Measurements from ENCODE around the gene HIC2. TPM values are rescaled to one million over a fixed set of nuclear protein-coding genes. Genes with fewer than 3 reads are reported as not detected.
"Not testable (repeated sequence)": the region's sequence is repeated elsewhere in the genome, so short reads cannot be mapped to it uniquely, and the experiment has no call there.

HIC2 gene
- total and polyA plus RNA-seq, 2 experiments from 2014 or later = 0.34 to 1.7 TPM

- H3K4me3 ChIP-seq; H3K4me1 ChIP-seq (ENCODE audit: insufficient read depth); H3K9me3 ChIP-seq (ENCODE audit: low read depth); H4K20me1 ChIP-seq (ENCODE audit: insufficient read depth); H3K36me3 ChIP-seq (ENCODE audit: low read depth); H2AFZ ChIP-seq; in situ Hi-C loops (cut with MboI); H3K79me2 ChIP-seq (ENCODE audit: insufficient read depth); DNase-seq; H3F3A ChIP-seq (ENCODE audit: insufficient read depth); H3K9me2 ChIP-seq (ENCODE audit: insufficient read depth); H3K27me3 ChIP-seq (replicated peaks; ENCODE audit: insufficient read depth): not testable (repeated sequence)
- peak overlapping the region; percentile 71 for H3K27ac ChIP-seq
- peak overlapping the region; percentile 55; the same call in 1 of the 2 replicates for H3K9ac ChIP-seq
- H3K4me2 ChIP-seq (ENCODE audit: unreplicated experiment) = peak overlapping the region; percentile 58
- 22 to 24% methylated on average over 5 of the region's 15 CpGs for WGBS, 2 experiments (ENCODE audit: low coverage in 1 of 2, low lambda C conversion rate in 2 of 2, missing lambda C conversion rate in 2 of 2)
Measured at GRCh38 chr22:21418974-21419638, 1.9 kb downstream of the HIC2 start.

DNA sequence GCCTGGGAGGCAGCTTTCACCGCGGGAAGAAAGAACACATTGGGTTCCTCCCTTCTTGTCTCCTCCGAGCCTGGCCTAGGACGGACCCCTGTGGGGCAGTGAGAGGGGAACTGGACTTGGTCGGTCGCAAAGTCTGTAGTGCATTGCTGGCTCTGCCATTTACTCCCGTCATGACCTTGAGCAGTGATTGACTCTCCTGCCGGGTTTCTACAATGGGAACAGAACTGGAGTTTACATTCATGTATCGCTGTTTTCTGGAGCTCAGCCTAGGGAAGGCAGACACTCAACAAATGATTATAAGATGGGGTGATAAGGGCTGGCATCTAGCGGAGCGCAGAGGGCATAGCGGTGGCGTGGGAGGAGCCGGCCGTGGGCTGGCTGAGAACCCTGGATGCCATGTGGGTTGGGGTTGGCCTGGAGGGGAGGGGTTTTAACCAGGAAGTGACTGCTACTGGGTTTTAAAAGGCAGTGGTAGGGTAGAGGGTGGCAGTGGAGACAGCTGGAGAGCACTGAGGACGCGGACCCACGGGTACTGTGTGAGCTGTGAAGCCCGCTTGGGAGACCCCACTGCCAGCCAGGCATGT lies 3.1 kb downstream of the HIC2 start:
- in situ Hi-C loops (cut with MboI); H3K79me2 ChIP-seq (ENCODE audit: insufficient read depth); H2AFZ ChIP-seq; H3K27me3 ChIP-seq (replicated peaks; ENCODE audit: insufficient read depth); H4K20me1 ChIP-seq (ENCODE audit: insufficient read depth); H3K36me3 ChIP-seq (ENCODE audit: low read depth); H3K9me3 ChIP-seq (ENCODE audit: low read depth); H3K4me3 ChIP-seq; H3F3A ChIP-seq (ENCODE audit: insufficient read depth); H3K9ac ChIP-seq; H3K9me2 ChIP-seq (ENCODE audit: insufficient read depth); H3K4me2 ChIP-seq (ENCODE audit: unreplicated experiment); H3K27ac ChIP-seq; DNase-seq; H3K4me1 ChIP-seq (ENCODE audit: insufficient read depth): not testable (repeated sequence)
- WGBS, 2 experiments (ENCODE audit: low coverage in 1 of 2, low lambda C conversion rate in 2 of 2, missing lambda C conversion rate in 2 of 2) = 89 to 91% methylated on average over 6 to 9 of the region's 19 CpGs

- H2AFZ ChIP-seq; H3K27me3 ChIP-seq (replicated peaks; ENCODE audit: insufficient read depth); in situ Hi-C loops (cut with MboI); H3K9me2 ChIP-seq (ENCODE audit: insufficient read depth); DNase-seq; H3K4me1 ChIP-seq (ENCODE audit: insufficient read depth); H3K36me3 ChIP-seq (ENCODE audit: low read depth); H3F3A ChIP-seq (ENCODE audit: insufficient read depth); H3K27ac ChIP-seq; H3K9me3 ChIP-seq (ENCODE audit: low read depth); H3K4me3 ChIP-seq; H3K79me2 ChIP-seq (ENCODE audit: insufficient read depth); H3K9ac ChIP-seq; H3K4me2 ChIP-seq (ENCODE audit: unreplicated experiment); H4K20me1 ChIP-seq (ENCODE audit: insufficient read depth): not testable (repeated sequence)
- WGBS, 2 experiments (ENCODE audit: low coverage in 1 of 2, low lambda C conversion rate in 2 of 2, missing lambda C conversion rate in 2 of 2) = no CpG with 5 or more reads among the region's 12 CpGs
Measured at GRCh38 chr22:21424084-21424709, 7.0 kb downstream of the HIC2 start.

DNA sequence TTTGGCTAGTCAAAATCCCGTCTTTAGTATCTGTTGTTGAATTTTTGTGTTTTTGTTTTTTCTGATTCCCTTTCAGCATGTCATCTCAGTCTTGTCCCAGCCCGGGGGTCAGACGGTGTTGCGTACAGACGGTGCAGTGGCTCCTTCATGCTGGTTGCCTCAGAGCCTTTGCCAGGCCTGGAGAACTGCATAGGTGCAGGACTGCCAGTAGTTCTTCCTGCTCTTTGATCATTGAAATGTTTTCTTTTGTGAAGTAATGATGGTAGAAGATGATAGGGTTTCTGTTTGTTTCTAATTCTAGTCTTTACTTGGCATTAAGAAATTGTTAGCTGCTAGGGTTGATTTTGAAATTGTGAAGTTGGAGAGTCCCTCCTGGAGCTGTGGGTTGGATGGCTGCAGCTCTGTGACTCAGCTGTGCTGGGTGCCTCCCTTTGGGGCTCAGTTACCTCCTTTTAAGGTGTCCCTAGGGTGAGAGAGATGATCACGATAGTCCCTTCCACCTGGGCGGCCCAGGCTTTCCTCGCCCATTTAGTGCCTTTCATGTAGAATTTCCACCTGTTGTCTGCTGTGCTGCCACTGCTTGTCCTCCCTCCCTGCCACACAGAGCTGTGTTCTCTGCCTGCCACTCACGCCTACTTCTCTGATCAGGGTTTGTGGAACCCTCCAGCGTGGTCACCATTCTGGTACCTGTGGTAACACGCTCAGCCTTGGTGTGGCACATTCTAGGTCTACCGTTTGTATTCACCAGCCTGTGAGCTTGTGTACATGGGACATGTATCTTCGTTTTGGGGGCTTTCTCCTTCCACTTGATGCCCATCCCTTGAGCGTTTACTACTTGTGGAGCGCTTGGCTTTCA lies 17.4 kb downstream of the HIC2 start:
- H3K4me1 ChIP-seq (ENCODE audit: insufficient read depth); H3K79me2 ChIP-seq (ENCODE audit: insufficient read depth); H3K27me3 ChIP-seq (replicated peaks; ENCODE audit: insufficient read depth); H3K27ac ChIP-seq; H4K20me1 ChIP-seq (ENCODE audit: insufficient read depth); H3F3A ChIP-seq (ENCODE audit: insufficient read depth); in situ Hi-C loops (cut with MboI); H3K36me3 ChIP-seq (ENCODE audit: low read depth); H3K9ac ChIP-seq; H2AFZ ChIP-seq; DNase-seq; H3K9me3 ChIP-seq (ENCODE audit: low read depth); H3K9me2 ChIP-seq (ENCODE audit: insufficient read depth); H3K4me3 ChIP-seq; H3K4me2 ChIP-seq (ENCODE audit: unreplicated experiment): not testable (repeated sequence)
- no CpG with 5 or more reads among the region's 15 CpGs for WGBS, 2 experiments (ENCODE audit: low coverage in 1 of 2, low lambda C conversion rate in 2 of 2, missing lambda C conversion rate in 2 of 2)

- H3K9me2 ChIP-seq (ENCODE audit: insufficient read depth); DNase-seq; H3K9me3 ChIP-seq (ENCODE audit: low read depth); H3K4me3 ChIP-seq; H3F3A ChIP-seq (ENCODE audit: insufficient read depth); in situ Hi-C loops (cut with MboI); H3K79me2 ChIP-seq (ENCODE audit: insufficient read depth); H2AFZ ChIP-seq; H3K9ac ChIP-seq; H3K36me3 ChIP-seq (ENCODE audit: low read depth); H4K20me1 ChIP-seq (ENCODE audit: insufficient read depth); H3K27ac ChIP-seq; H3K27me3 ChIP-seq (replicated peaks; ENCODE audit: insufficient read depth); H3K4me1 ChIP-seq (ENCODE audit: insufficient read depth); H3K4me2 ChIP-seq (ENCODE audit: unreplicated experiment): not testable (repeated sequence)
- WGBS, 2 experiments (ENCODE audit: low coverage in 1 of 2, low lambda C conversion rate in 2 of 2, missing lambda C conversion rate in 2 of 2) = 5 to 13% methylated on average over 3 to 4 of the region's 12 CpGs
Measured at GRCh38 chr22:21435998-21436810, 19.0 kb downstream of the HIC2 start.

GRCh38 chr22:21438013-21438412 lies 20.8 kb downstream of the HIC2 start:
- H3K79me2 ChIP-seq (ENCODE audit: insufficient read depth); in situ Hi-C loops (cut with MboI): not testable (repeated sequence)
- WGBS, 2 experiments (ENCODE audit: low coverage in 1 of 2, low lambda C conversion rate in 2 of 2, missing lambda C conversion rate in 2 of 2) = 96 to 98% methylated on average over 4 of the region's 6 CpGs

More at GRCh38 chr22:21438013-21438412, 20.8 kb downstream of the HIC2 start:
- not testable (repeated sequence) for H3K4me1 ChIP-seq (ENCODE audit: insufficient read depth); H4K20me1 ChIP-seq (ENCODE audit: insufficient read depth); H3K27ac ChIP-seq; H2AFZ ChIP-seq; H3K9ac ChIP-seq; H3K9me2 ChIP-seq (ENCODE audit: insufficient read depth); H3F3A ChIP-seq (ENCODE audit: insufficient read depth); H3K4me3 ChIP-seq; H3K27me3 ChIP-seq (replicated peaks; ENCODE audit: insufficient read depth); H3K4me2 ChIP-seq (ENCODE audit: unreplicated experiment); DNase-seq; H3K36me3 ChIP-seq (ENCODE audit: low read depth); H3K9me3 ChIP-seq (ENCODE audit: low read depth)

All from GM23248 (cell line).